ENCODE results near the gene MICAL2.

MICAL2 gene

DNA sequence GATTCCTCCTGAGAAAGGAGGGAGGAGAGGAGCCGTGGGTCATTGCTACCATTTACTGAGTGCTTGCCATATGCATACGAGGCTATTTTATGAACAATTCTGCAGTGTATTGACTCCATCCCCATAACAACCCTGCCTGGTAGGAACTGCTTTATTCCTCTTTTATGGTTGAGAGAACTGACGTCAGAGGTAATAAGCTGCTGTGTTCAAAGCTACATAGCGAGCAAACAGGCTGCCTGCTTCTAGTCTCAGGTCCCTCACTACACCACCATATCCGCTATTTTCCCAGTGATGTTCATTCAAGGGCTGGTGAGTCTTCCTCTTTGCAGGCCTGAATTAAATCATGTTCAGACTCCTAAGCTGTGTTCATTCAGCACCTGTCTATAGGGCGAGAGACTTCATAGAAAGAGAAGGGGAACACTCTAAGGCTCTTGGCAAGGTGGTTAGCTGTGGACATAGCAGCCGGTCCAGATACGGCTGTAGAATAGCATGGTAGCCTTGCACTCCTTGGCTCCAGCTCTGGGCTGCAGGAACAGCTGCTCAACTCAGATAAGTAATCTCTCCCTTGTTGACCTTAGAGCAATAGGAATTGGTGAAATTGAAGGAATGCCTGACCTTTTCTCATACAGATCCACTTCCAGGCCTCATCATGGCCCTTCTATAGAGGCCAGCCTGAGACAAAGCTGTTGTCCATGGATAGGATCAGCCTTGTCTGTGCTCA is 82.6 kb downstream of the MICAL2 start:
- no peak for DNase-seq

DNA sequence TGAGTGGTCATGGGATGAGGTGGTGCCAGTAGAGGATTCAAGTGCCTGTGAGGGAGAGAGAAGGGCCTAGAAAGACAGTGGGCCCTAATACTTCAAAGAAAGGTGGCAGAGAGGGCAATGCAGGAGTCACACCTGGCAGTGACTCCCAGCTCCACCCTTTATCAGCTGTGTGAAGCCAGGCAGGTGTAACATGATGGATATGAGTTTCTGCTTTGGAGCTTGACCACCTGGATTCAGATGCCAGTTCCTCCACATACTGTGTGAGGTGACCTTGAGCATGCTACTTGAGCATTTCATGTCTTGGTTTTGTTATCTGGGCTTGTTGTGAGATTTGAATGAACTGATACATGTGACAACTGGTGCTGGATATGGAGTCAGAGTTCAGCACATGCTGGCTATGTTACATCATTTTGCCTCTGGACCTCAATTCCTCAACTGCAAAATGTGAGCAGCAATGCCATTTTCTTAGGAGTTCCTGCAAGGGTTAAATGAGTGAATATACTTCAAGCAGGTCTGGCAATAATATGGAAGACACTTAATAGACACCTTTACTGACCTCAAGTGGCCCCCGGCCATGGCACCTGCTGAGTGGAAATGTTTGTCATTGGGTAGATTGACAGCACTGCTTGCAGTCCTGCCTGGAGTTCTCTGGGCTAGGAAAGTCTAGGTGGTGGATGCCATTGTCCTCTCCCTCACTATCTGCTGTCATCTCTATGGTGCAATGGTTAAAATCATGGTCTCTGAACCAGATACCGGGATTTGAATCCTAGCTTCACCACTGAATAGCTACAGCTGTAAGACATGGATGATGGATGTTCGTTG is 83.3 kb downstream of the MICAL2 start:
- DNase-seq = no peak

DNA sequence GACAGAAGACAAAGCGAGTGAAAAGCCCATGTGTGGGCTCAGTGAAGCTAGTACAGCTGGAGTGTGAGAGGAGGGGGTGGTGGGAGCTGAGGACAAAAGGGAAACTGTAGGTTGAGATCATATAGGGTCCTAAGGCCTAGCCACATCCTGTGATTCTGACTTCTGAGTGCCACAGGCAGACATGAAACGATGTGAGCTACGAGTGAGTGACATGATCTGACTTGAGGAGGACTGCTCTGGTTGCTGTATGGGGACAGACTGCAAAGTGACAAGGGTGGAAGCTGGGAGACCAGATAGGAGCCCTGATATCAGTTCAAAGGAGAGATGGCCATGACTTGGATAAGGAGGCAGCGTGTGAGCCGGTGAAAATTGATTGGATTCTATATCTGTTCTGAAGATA is 85.4 kb downstream of the MICAL2 start:
- no peak for DNase-seq

DNA sequence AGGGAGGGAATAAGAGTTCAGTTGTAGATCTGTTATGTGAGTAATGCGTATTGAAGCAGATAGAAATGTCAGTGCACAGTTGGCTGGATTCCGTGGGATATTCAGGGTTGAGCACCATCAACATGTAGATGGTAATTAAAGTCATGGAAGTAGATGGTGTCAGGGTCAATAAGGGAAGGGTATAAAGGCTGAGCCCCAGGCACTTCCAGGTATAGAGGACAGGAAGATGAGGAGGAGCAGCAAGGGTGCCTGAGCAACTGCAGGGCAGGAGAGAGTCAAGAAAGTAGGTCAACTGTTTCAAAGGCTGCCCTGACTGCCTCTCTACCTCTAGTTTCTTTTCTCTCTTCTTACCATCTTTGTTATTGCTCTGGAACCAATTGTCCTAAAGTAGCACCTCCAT is 85.9 kb downstream of the MICAL2 start:
- no peak for DNase-seq

DNA sequence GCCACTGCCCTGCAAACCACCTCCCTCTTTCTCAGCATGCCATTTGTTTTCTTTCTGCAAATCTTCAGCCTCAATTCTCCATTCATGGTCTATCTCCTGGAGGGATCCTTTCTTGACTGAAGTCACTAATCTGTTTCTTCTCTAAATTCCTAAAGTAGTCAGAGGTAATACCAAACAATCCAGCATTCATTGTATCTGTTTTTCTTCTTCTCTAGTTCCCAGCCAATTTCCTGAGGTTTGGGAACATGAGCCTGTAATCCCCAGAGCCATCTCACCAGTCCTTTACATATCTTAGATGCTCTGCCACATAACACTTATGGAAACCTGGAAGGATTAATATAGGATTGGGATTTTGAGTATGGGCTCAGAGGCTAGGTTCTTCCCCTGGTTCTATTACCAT is 86.5 kb downstream of the MICAL2 start:
- DNase-seq = no peak

- no peak for DNase-seq
Observed at GRCh38 chr11:12198251-12199222, 88.1 kb downstream of the MICAL2 start.

DNA sequence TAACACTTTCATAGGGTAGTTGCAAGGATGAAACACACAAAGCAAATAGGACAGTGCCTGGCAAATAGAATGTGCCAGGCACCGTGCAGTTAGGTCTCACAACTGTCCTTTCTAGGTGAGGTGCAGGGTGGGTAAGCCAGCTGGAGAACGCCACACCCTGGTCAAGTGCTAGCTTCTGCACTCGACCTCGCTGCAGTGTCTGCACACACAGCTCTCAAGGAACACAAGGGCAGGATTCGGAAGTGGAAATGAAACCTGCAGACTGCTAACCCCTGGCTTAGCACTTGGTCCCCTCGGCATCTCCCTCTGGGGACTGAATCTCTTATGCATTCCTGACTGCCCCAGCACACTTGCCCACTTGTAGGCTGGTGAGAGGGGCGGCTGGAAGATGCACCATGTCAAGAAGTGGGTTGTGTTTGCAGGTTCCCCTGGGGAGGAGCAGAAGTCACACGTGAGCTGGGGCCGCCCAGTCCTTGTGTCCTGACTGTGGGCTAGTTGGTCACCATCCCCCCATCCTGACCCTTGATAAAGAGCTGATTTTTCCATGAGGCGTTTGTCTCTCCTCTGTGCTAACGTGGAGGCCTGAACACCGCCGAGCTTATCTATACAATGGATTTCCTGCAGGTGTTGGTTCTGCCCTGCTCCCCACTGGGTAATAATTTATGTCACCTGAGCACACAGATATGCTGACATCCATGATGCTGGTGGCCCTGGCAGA is 89.0 kb downstream of the MICAL2 start:
- no peak for DNase-seq

GRCh38 chr11:12200279-12200990 is 90.0 kb downstream of the MICAL2 start:
- DNase-seq = no peak

- no peak for DNase-seq
Observed at GRCh38 chr11:12200991-12201985, 90.9 kb downstream of the MICAL2 start.

GRCh38 chr11:12202661-12203310 is 92.4 kb downstream of the MICAL2 start:
- no peak for DNase-seq

- no peak for DNase-seq
Observed at GRCh38 chr11:12204506-12204905, 94.1 kb downstream of the MICAL2 start.

DNA sequence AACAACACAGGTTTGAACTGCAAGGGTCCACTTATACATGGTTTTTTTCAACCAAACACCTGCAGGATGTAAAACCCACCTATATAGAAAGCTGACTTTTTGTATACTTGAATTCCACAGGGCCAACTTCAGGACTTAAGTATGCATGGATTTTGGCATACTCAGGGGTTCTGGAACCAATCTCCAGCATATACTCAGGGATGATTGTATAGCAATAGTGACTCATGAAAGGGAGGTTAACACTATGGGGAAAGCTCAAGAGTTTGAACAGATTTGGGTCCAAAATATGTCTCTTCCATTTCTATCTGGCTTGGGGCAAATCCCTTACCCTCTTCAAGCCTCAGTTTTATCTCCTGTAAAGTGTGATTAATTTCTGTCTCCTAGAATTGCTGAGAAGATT is 94.9 kb downstream of the MICAL2 start:
- no peak for DNase-seq

DNA sequence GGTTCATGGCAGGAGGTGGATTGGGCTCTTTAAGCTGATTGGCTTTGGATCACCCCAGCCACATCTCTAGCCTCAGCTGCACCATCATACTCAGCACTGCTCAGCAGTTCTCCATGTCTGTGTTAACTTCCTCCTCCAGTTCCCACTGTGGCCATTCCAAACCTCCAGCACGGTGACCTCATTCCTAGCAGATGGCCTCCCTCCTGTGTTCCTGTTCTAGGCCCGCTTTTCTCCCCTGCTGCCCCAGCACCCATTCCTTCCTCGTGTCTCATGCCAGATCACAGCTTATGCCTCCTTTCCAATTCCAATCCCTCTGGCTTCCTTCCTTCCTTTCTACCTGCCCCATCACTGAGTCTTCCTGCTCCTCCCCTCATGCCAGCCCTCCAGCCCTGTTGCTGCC is 96.1 kb downstream of the MICAL2 start:
- DNase-seq = no peak

DNA sequence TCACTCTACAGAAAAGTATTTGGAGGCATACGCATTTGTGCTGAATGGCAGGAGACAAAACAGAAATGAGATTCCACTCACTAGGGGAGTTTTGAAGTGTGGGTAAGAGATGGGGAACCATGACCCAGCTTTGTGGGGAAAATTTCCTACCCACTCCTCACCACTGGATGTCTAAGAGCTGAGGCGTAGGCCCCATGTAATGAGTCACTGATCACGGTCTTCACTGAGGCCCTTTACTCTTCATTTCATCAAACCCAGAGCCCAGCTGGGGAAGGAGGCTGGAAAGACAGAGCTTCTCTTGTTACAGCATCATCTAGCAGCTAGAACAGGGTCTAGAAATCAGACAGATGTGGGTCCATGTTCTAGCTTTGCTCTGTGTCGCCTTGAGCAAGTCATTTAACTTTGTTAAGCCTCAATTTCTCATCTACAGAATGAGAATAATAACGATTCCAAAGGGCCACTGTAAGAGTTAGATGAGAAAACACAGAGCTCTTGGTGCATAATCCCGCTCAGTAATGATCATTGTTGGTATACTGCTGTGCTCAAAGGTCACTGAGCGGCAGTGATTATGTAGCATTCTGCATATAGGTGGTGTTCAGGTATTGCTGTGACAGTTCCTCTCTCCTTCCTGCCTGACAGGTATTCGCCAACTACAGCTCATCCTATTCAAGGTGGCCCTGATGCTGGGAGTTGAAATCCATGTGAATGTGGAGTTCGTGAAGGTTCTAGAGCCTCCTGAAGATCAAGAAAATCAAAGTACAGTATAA is 97.2 kb downstream of the MICAL2 start:
- no peak for DNase-seq

GRCh38 chr11:12209096-12209495 is 98.7 kb downstream of the MICAL2 start:
- DNase-seq = no peak

DNA sequence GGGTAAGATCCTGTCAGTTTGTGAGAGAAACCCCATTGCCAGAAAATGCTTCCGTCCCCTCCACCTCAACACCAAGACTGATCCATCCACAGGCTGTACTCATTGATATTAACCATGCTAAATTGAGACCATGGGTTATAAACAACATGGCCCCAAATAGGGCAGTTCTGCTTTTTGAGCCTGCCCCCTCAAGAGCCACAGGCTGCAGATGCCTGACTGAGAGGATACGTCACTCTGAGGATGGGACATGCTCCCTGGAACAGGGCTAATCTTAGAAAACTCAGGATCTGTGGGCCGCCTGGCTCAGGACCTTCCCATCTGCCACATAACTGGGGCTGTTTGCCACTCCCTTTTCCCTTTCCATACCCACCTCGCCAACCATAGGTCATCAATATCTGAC is 99.8 kb downstream of the MICAL2 start:
- no peak for DNase-seq

DNA sequence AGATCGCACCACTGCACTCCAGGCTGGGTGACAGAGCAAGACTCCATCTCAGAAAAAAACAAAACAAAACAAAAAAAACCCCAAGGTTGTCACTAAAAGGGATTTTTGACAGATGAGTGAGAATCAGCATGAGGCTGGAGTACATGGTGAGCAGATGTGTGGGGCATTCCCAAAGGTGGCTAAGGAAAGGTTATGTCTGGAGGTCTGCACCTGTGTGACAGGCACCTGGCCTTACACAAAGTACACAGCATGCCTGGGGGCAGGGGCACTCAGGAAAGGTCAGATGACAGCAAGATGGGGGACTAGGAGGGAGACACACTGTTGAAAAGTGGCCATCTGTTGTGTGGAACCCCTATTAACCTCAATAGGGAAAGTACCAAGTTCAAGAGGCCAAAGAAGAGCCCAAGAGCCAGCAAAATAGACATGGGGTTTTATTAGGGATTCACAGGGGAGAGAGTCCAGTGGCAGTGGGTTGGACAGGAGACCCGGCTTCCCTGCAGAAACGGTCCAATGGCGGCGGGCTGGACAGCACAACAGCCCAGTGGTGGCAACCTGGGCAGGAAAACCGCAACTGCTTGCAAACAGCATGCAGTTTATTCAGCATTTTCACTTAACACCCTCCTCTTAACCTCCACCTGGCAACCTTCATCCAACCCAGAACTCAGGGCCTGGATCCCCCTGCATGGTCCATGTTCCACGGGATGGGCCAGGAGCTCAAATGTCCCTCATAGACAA is 101.1 kb downstream of the MICAL2 start:
- DNase-seq = no peak

DNA sequence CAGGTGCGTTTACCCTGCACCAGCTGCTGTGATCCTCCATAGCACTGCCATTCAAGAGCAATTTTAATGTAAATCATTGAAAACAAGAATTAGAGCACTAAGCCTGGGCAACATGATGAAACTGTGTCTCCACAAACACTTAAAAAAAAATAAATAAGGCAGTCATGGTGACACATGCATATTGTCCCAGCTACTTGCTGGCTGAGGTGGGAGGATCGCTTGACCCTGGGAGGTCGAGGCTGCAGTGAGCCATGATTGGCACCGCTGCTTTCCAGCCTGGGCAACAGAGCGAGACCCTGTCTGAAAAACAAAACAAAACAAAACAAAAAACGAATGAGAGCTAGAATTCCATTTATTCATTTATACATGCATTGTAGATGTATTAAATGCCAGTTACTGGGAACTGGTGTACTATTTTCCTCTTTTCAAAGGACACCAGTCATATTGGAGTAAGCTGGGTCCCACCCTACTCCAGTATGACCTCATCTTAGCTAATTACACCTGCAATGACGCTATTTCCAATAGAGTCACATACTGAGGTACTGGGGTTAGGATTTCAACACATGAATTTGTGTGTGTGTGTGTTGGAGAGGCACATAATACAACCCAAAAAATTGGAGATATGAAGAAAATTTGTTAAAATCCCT is 101.9 kb downstream of the MICAL2 start:
- no peak for DNase-seq
